Measurements from ENCODE around the gene PRR35. TPM values are rescaled to one million over a fixed set of nuclear protein-coding genes. Genes with fewer than 3 reads are reported as not detected.

PRR35 gene
- total RNA-seq: 9.4 TPM

GRCh38 chr16:560204-560700 lies at the start of gene PRR35:
TSS of gene PRR35 (plus strand) at chr16:560394. CDS start at chr16:563295, 2,901 bp downstream.

GRCh38 chr16:527015-527903 lies 32.9 kb upstream of the PRR35 start, which contains the start of gene CAPN15:
TSS of gene CAPN15 (plus strand) at chr16:527712. CDS start at chr16:546839, 19,127 bp downstream.

GRCh38 chr16:566475-567372 lies 6.5 kb downstream of the PRR35 start, which contains the start of gene NHLRC4:
TSS of gene NHLRC4 (plus strand) at chr16:567005. CDS start at chr16:568048, 1,043 bp downstream.

GRCh38 chr16:569445-570254 lies 9.5 kb downstream of the PRR35 start, which contains the start of gene PIGQ:
TSS of gene PIGQ (plus strand) at chr16:569968. CDS start at chr16:574075, 4,107 bp downstream.

GRCh38 chr16:589658-590187 lies 29.5 kb downstream of the PRR35 start, which contains the start of gene RAB40C:
TSS of gene RAB40C (plus strand) at chr16:590066. CDS start at chr16:590292, 226 bp downstream.

Small RNA genes lying within 50 kb of the gene (small RNA-seq; reads per million reads assigned to genes)
- gene MIR3176 (ENCODE audit: low replicate concordance): 0.32 reads per million, percentile 37 among the genes with 10 or more reads in this experiment
- gene MIR5587 (ENCODE audit: low replicate concordance): not detected
- gene Z98883.1 (ENCODE audit: low replicate concordance): not detected

Other genes starting within 250 kb of the PRR35 start
- 14.8 TPM for gene AXIN1, start 207.7 kb upstream of the PRR35 start, total RNA-seq
- 45.5 TPM for gene MRPL28, start 189.9 kb upstream of the PRR35 start, total RNA-seq
- 54.2 TPM for gene PGAP6, start 178.4 kb upstream of the PRR35 start, total RNA-seq
- gene NME4, start 163.2 kb upstream of the PRR35 start, total RNA-seq: 40.1 TPM
- gene DECR2, start 158.5 kb upstream of the PRR35 start, total RNA-seq: 22.0 TPM
- 108 TPM for gene RAB11FIP3, start 134.7 kb upstream of the PRR35 start, total RNA-seq
- 37.6 TPM for gene CAPN15, start 32.7 kb upstream of the PRR35 start, total RNA-seq
- 18.0 TPM for gene NHLRC4, start 6.6 kb downstream of the PRR35 start, total RNA-seq
- 76.1 TPM for gene PIGQ, start 9.6 kb downstream of the PRR35 start, total RNA-seq
- 24.2 TPM for gene RAB40C, start 29.7 kb downstream of the PRR35 start, total RNA-seq
- gene WFIKKN1, start 70.6 kb downstream of the PRR35 start, total RNA-seq: 1.8 TPM
- gene METTL26, start 75.9 kb downstream of the PRR35 start, total RNA-seq: 91.8 TPM
- gene MCRIP2, start 81.4 kb downstream of the PRR35 start, total RNA-seq: 23.1 TPM
- 48.3 TPM for gene WDR90, start 89.0 kb downstream of the PRR35 start, total RNA-seq
- gene RHOT2, start 107.7 kb downstream of the PRR35 start, total RNA-seq: 84.5 TPM
- 2.6 TPM for gene RHBDL1, start 115.3 kb downstream of the PRR35 start, total RNA-seq
- 71.7 TPM for gene STUB1, start 120.0 kb downstream of the PRR35 start, total RNA-seq
- gene JMJD8, start 123.9 kb downstream of the PRR35 start, total RNA-seq: 50.0 TPM
- gene WDR24, start 130.0 kb downstream of the PRR35 start, total RNA-seq: 13.3 TPM
- gene FBXL16, start 145.4 kb downstream of the PRR35 start, total RNA-seq: 0.93 TPM
- 21.3 TPM for gene METRN, start 154.7 kb downstream of the PRR35 start, total RNA-seq
- 19.9 TPM for gene ANTKMT, start 160.8 kb downstream of the PRR35 start, total RNA-seq
- gene CCDC78, start 166.0 kb downstream of the PRR35 start, total RNA-seq: 0.93 TPM
- 4.5 TPM for gene HAGHL, start 166.7 kb downstream of the PRR35 start, total RNA-seq
- gene CIAO3, start 180.6 kb downstream of the PRR35 start, total RNA-seq: 47.6 TPM
- gene MSLN, start 200.3 kb downstream of the PRR35 start, total RNA-seq: 11.8 TPM
- gene RPUSD1, start 228.0 kb downstream of the PRR35 start, total RNA-seq: 17.9 TPM
- gene CHTF18, start 228.2 kb downstream of the PRR35 start, total RNA-seq: 25.5 TPM
- gene GNG13, start 240.3 kb downstream of the PRR35 start, total RNA-seq: not detected